IMR-90 (cell line): ENCODE measurements around the gene CCNK. TPM values are rescaled to one million over a fixed set of nuclear protein-coding genes. Genes with fewer than 3 reads are reported as not detected.

ENCODE experiments used
- ATAC-seq: fragments of 200-7000 bp; cut with Tn5 transposase; 2 replicates; pipeline ENCODE4 v1.9.1; 2020; ENCODE audit warnings: low read depth, mild to moderate bottlenecking, moderate library complexity
- BruUV-seq: library from RNA; stranded (reverse); fragments of 400-500 nt; replicated peaks from 2 replicates; lab custom pipeline; 2021; lab: Mats Ljungman, UMichigan
- CTCF ChIA-PET: fragments of 300-600 bp; formaldehyde crosslinking; extraction: SDS; loops from one replicate; lab custom pipeline; 2021; ENCODE audit warnings: antibody characterized with exemption; lab: Yijun Ruan, JAX
- POLR2A ChIA-PET: fragments of 300-600 bp; sonication (Branson Sonifier 250); formaldehyde crosslinking; loops from one replicate; lab custom pipeline; 2022; ENCODE audit warnings: antibody characterized with exemption; ENCODE audit not compliant: unreplicated experiment; lab: Charles Lee
- DNase-seq: peaks from one replicate; pipeline ENCODE4 v3.0.0; 2013
- H2AFZ ChIP-seq: replicated peaks from 2 replicates; pipeline ENCODE3; 2013; ENCODE audit warnings: low read length, mild to moderate bottlenecking; ENCODE audit not compliant: poor library complexity
- H2AK5ac ChIP-seq: 2 replicates; pipeline ENCODE4 v1.6.1; 2013; ENCODE audit warnings: low read depth, low read length, inconsistent platforms
- H2AK9ac ChIP-seq: replicated peaks from 2 replicates; pipeline ENCODE3; 2013; ENCODE audit warnings: mild to moderate bottlenecking, low read depth, low read length, moderate library complexity; ENCODE audit not compliant: poor library complexity
- H2BK120ac ChIP-seq: 2 replicates; pipeline ENCODE4 v1.6.1; 2013; ENCODE audit warnings: low read depth, low read length, inconsistent platforms
- H2BK15ac ChIP-seq: 3 replicates; pipeline ENCODE4 v1.6.1; 2013; ENCODE audit warnings: low read depth, low read length, inconsistent platforms
- H2BK20ac ChIP-seq: 2 replicates; pipeline ENCODE4 v1.6.1; 2013; ENCODE audit warnings: low read depth, mild to moderate bottlenecking, inconsistent platforms, low read length, moderate library complexity
- H2BK5ac ChIP-seq: 2 replicates; pipeline ENCODE4 v1.6.1; 2013; ENCODE audit warnings: mild to moderate bottlenecking, low read depth, low read length, inconsistent platforms; ENCODE audit not compliant: poor library complexity, severe bottlenecking
- H3K14ac ChIP-seq: replicated peaks from 2 replicates; pipeline ENCODE4 v1.6.1; 2013; ENCODE audit warnings: low read depth, low read length, inconsistent platforms
- H3K18ac ChIP-seq: 2 replicates; pipeline ENCODE4 v1.6.1; 2013; ENCODE audit warnings: low read depth, low read length, control low read depth
- H3K23ac ChIP-seq: 2 replicates; pipeline ENCODE4 v1.6.1; 2013; ENCODE audit warnings: low read depth, low read length, inconsistent platforms
- H3K27ac ChIP-seq: 2 replicates; pipeline ENCODE4 v1.5.1; 2013; ENCODE audit warnings: mild to moderate bottlenecking, control low read depth, low read length; ENCODE audit not compliant: insufficient read depth
- H3K27me3 ChIP-seq: 2 replicates; pipeline ENCODE4 v1.6.1; 2013; ENCODE audit warnings: low read length; ENCODE audit not compliant: control insufficient read depth, insufficient read depth
- H3K36me3 ChIP-seq: 2 replicates; pipeline ENCODE4 v1.6.1; 2013; ENCODE audit warnings: low read length, mixed read lengths; ENCODE audit not compliant: control insufficient read depth, insufficient read depth
- H3K4ac ChIP-seq: 2 replicates; pipeline ENCODE4 v1.6.1; 2013; ENCODE audit warnings: low read depth, low read length, inconsistent platforms
- H3K4me1 ChIP-seq: 2 replicates; pipeline ENCODE4 v1.6.1; 2013; ENCODE audit warnings: low read length, mixed read lengths; ENCODE audit not compliant: control insufficient read depth, insufficient read depth
- H3K4me2 ChIP-seq: 2 replicates; pipeline ENCODE4 v1.6.1; 2013; ENCODE audit warnings: low read depth, mild to moderate bottlenecking, control low read depth, low read length, moderate library complexity
- H3K4me3 ChIP-seq: 2 replicates; pipeline ENCODE4 v1.5.1; 2013; ENCODE audit warnings: low read depth, mild to moderate bottlenecking, control low read depth, low read length, moderate library complexity; ENCODE audit not compliant: insufficient read depth
- H3K56ac ChIP-seq: 2 replicates; pipeline ENCODE4 v1.6.1; 2013; ENCODE audit warnings: low read length, inconsistent platforms; ENCODE audit not compliant: insufficient read depth; ENCODE audit errors: extremely low read depth
- H3K79me1 ChIP-seq, 2 experiments: 2 replicates each; pipeline ENCODE4 v1.6.1; 2013; ENCODE audit warnings: low read length in 2 of 2, inconsistent platforms in 1 of 2, low read depth in 1 of 2
- H3K9ac ChIP-seq: 2 replicates; pipeline ENCODE4 v1.6.1; 2013; ENCODE audit warnings: low read depth, low read length, control low read depth
- H3K9me1 ChIP-seq: 2 replicates; pipeline ENCODE4 v1.6.1; 2013; ENCODE audit warnings: low read length, inconsistent platforms; ENCODE audit not compliant: insufficient read depth
- H3K9me3 ChIP-seq: 2 replicates; pipeline ENCODE4 v1.6.1; 2013; ENCODE audit warnings: low read length; ENCODE audit not compliant: control insufficient read depth, insufficient read depth
- H4K20me1 ChIP-seq: 2 replicates; pipeline ENCODE4 v1.6.1; 2013; ENCODE audit warnings: low read length, inconsistent platforms; ENCODE audit not compliant: insufficient read depth
- H4K5ac ChIP-seq: 2 replicates; pipeline ENCODE4 v1.6.1; 2013; ENCODE audit warnings: mild to moderate bottlenecking, low read depth, low read length, control low read depth
- H4K8ac ChIP-seq, 2 experiments: 2 replicates each; pipeline ENCODE4 v1.6.1; 2013; ENCODE audit warnings: low read depth in 2 of 2, low read length in 2 of 2, control low read depth in 1 of 2, inconsistent platforms in 1 of 2
- H4K91ac ChIP-seq: 2 replicates; pipeline ENCODE4 v1.6.1; 2013; ENCODE audit warnings: low read depth, low read length, inconsistent platforms; ENCODE audit not compliant: insufficient read depth
- CTCF ChIP-seq: conservative IDR thresholded peaks from 2 replicates; pipeline ENCODE4 v1.5.1; 2012; ENCODE audit warnings: mild to moderate bottlenecking, low read depth, low read length, improper control_type of control experiment
- MAFK ChIP-seq: IDR thresholded peaks from 2 replicates; pipeline ENCODE4 v1.6.1; 2012; ENCODE audit warnings: low read depth, low read length, improper control_type of control experiment
- WGBS, 2 experiments: methylation state at CpG; one replicate each; pipeline versions ENCODE4 v1.1.5 to v1.1.7; 2013; ENCODE audit warnings: missing lambda C conversion rate in 2 of 2; ENCODE audit not compliant: insufficient read length in 1 of 2; ENCODE audit errors: extremely low coverage in 2 of 2; 5-methylcytosine and 5-hydroxymethylcytosine counted together
- dilution Hi-C: fragments of 300-500 bp; cut with HindIII; formaldehyde crosslinking; loops from one replicate; pipeline ENCODE4 v1.14.3; 2018; ENCODE audit warnings: low sequenced_read_pairs; ENCODE audit not compliant: unreplicated experiment
- in situ Hi-C: fragments of 300-500 bp; cut with MboI; formaldehyde crosslinking; loops from 3 replicates; pipeline ENCODE4 v1.14.3; 2019; ENCODE audit warnings: low sequenced_read_pairs, inconsistent platforms, mixed read lengths
- intact Hi-C: fragments of 100-400 bp; cut with micrococcal nuclease; formaldehyde crosslinking; loops from 2 replicates; pipeline ENCODE4 v1.10.0; 2022
- polyA plus RNA-seq, 3 experiments: library from polyadenylated mRNA; depleted of rRNA; stranded (reverse); fragments of >200 nt; gene quantifications; 2 replicates each; pipeline ENCODE4 v1.2.3, GENCODE V29; 2012; ENCODE audit warnings: low replicate concordance in 1 of 3
- total RNA-seq: library from RNA; depleted of rRNA; stranded (reverse); fragments of >200 nt; gene quantifications from 2 replicates; pipeline ENCODE4 v1.2.3, GENCODE V29; 2012

CCNK gene
- total and polyA plus RNA-seq, 2 of the 4 experiments (the other 2 are of a cell fraction) = 18.8 to 38.3 TPM

GRCh38 chr14:99479160-99479905 lies 1.9 kb upstream of the CCNK start:
- Histone ChIP-seq H3K9me3 (no peaks in the 10 kb centered on the region), H3K27me3 (no peaks in the 10 kb centered on the region), H3K27ac (peak overlapping the region; percentile 35; the same call in 1 of the 2 replicates), H2AK9ac (peak overlapping the region; percentile 53), H3K56ac (0 out of 2 replicates have a peak overlapping the region, but pooled peaks have one; percentile 28), H3K36me3 (no peaks in the 10 kb centered on the region), H4K8ac (no peak overlapping the region), H4K20me1 (peaks cover 58% of the 10 kb centered on the region), H3K4me2 (peak overlapping the region; percentile 95), H2BK20ac (no peak overlapping the region; the same call in 1 of the 2 replicates), H4K91ac (no peak overlapping the region), H2AFZ (peak overlapping the region; percentile 93), H3K4ac (peak overlapping the region; percentile 27; the same call in 1 of the 2 replicates), H2AK5ac (no peak overlapping the region), H3K14ac (peak overlapping the region; percentile 52), H3K4me3 (peak overlapping the region; percentile 80), H2BK15ac (no peak overlapping the region), H3K4me1 (peaks cover 9% of the 10 kb centered on the region), H3K18ac (no peak overlapping the region), H2BK120ac (no peak overlapping the region), H4K5ac (no peak overlapping the region), H3K9me1 (peaks cover 10% of the 10 kb centered on the region), H3K79me1 (peaks cover 20 to 62% of the 10 kb centered on the region in 2 experiments; a peak in 3 of 4 replicates), H3K23ac (peak overlapping the region; percentile 54; the same call in 1 of the 2 replicates), H3K9ac (peak overlapping the region; percentile 60), H2BK5ac (no peak overlapping the region)
- TF ChIP-seq MAFK (peak; percentile 82), CTCF (no peak)
- dilution Hi-C loops = no loop called here
- DNase-seq (peak; percentile 16), ATAC-seq (no peak)
- intact Hi-C loops = no loop called here
- POLR2A ChIA-PET = no interaction called here
- in situ Hi-C loops = no loop called here
- WGBS, 2 experiments = 0% methylated on average over 2 of the region's 18 CpGs; no CpG with 5 or more reads in 1 of the 2 experiments
- CTCF ChIA-PET = no interaction called here
- TSS peak; percentile 36 for BruUV-seq
